GM23338 (cell line): ENCODE data around the gene OR52E1. TPM values are rescaled to one million over a fixed set of nuclear protein-coding genes. Genes with fewer than 3 reads are reported as not detected.
"Not testable (repeated sequence)": the region's sequence is repeated elsewhere in the genome, so short reads cannot be mapped to it uniquely, and the experiment has no call there.

Experiments
- ATAC-seq: fragments of 200-7000 bp; cut with Tn5 transposase; 3 replicates; pipeline ENCODE4 v1.9.1; 2020
- DNase-seq: peaks from one replicate; pipeline ENCODE4 v3.0.0-alpha.2; 2015; ENCODE audit warnings: low spot score
- H2AFZ ChIP-seq: fragments of 200-600 bp; sonication (generic); 2 replicates; pipeline ENCODE4 v1.8.0; 2016; ENCODE audit warnings: antibody characterized with exemption, mild to moderate bottlenecking, moderate library complexity
- H3F3A ChIP-seq: fragments of 200-600 bp; sonication (generic); replicated peaks from 2 replicates; pipeline ENCODE4 v1.8.0; 2017; ENCODE audit warnings: antibody characterized with exemption, mixed run types, low read depth
- H3K27ac ChIP-seq: fragments of 200-600 bp; sonication (generic); 2 replicates; pipeline ENCODE4 v1.6.1; 2016; ENCODE audit warnings: low read depth
- H3K27me3 ChIP-seq: fragments of 200-600 bp; sonication (generic); 2 replicates; pipeline ENCODE4 v1.8.0; 2016; ENCODE audit warnings: mild to moderate bottlenecking, mixed run types, moderate library complexity; ENCODE audit not compliant: insufficient read depth
- H3K36me3 ChIP-seq: fragments of 200-600 bp; sonication (generic); 2 replicates; pipeline ENCODE4 v1.8.0; 2016; ENCODE audit warnings: mild to moderate bottlenecking; ENCODE audit not compliant: insufficient read depth
- H3K4me1 ChIP-seq: fragments of 200-600 bp; sonication (generic); 2 replicates; pipeline ENCODE4 v1.8.0; 2016; ENCODE audit warnings: mild to moderate bottlenecking, moderate library complexity; ENCODE audit not compliant: insufficient read depth
- H3K4me2 ChIP-seq: fragments of 200-600 bp; sonication (generic); 2 replicates; pipeline ENCODE4 v1.7.1; 2017; ENCODE audit warnings: mixed run types
- H3K4me3 ChIP-seq: fragments of 200-600 bp; sonication (generic); 2 replicates; pipeline ENCODE4 v1.6.1; 2016; ENCODE audit warnings: mixed run types
- H3K79me2 ChIP-seq: fragments of 200-600 bp; sonication (generic); replicated peaks from 2 replicates; pipeline ENCODE4 v1.8.0; 2017; ENCODE audit warnings: mild to moderate bottlenecking; ENCODE audit not compliant: insufficient read depth
- H3K9me2 ChIP-seq: fragments of 200-600 bp; sonication (generic); 2 replicates; pipeline ENCODE4 v1.8.0; 2017; ENCODE audit not compliant: insufficient read depth
- H4K20me1 ChIP-seq: fragments of 200-600 bp; sonication (generic); replicated peaks from 2 replicates; pipeline ENCODE4 v1.8.0; 2017; ENCODE audit warnings: mild to moderate bottlenecking; ENCODE audit not compliant: insufficient read depth
- H3K27ac Mint-ChIP-seq: 2 replicates; pipeline ENCODE4 v1.8.0; 2020; ENCODE audit warnings: inconsistent platforms, mild to moderate bottlenecking, moderate library complexity, mixed read lengths
- H3K27me3 Mint-ChIP-seq: 3 replicates; pipeline ENCODE4 v1.8.0; 2022; ENCODE audit warnings: low read depth, mild to moderate bottlenecking, moderate library complexity, mixed read lengths, inconsistent platforms; ENCODE audit not compliant: insufficient read depth, poor library complexity
- H3K36me3 Mint-ChIP-seq: 3 replicates; pipeline ENCODE4 v1.8.0; 2021; ENCODE audit warnings: low read depth, mild to moderate bottlenecking, inconsistent platforms, moderate library complexity, mixed read lengths
- H3K4me1 Mint-ChIP-seq: 3 replicates; pipeline ENCODE4 v1.8.0; 2020; ENCODE audit warnings: mild to moderate bottlenecking, inconsistent platforms, mixed read lengths
- H3K4me3 Mint-ChIP-seq: 3 replicates; pipeline ENCODE4 v1.8.0; 2021; ENCODE audit warnings: moderate library complexity, mild to moderate bottlenecking, inconsistent platforms, mixed read lengths
- H3K9me3 Mint-ChIP-seq: 3 replicates; pipeline ENCODE4 v1.8.0; 2020; ENCODE audit warnings: moderate library complexity, mild to moderate bottlenecking, inconsistent platforms, mixed read lengths
- polyA plus RNA-seq: library from polyadenylated mRNA; unstranded; fragments of >200 nt; fragmentation: Nextera tagmentation; extraction: Ambion mirVana; gene quantifications from 2 replicates; pipeline ENCODE4 v1.2.1, GENCODE V29; 2016
- total RNA-seq: library from RNA; depleted of rRNA; stranded (reverse); fragments of >200 nt; shearing (Covaris generic); gene quantifications from 2 replicates; pipeline ENCODE4 v1.2.3, GENCODE V29; 2014
- TF ChIP-seq, protein P1 (sequence below): fragments of 250-450 bp; sonication (Bioruptor Pico); IDR thresholded peaks from 2 replicates; pipeline ENCODE4 v1.5.0; 2020; ENCODE audit warnings: mild to moderate bottlenecking, moderate library complexity
- TF ChIP-seq, protein P2 (sequence below), 2 experiments: fragments of 200-600 bp in 1 of 2; sonication (generic) in 1 of 2; conservative IDR thresholded peaks; 2 replicates each; pipeline versions ENCODE4 v1.5.1 to v1.6.1; 2016 to 2017; ENCODE audit warnings: antibody characterized with exemption in 2 of 2, low read depth in 2 of 2, mild to moderate bottlenecking in 2 of 2, moderate library complexity in 1 of 2

OR52E1 gene
- total and polyA plus RNA-seq, 2 experiments from 2014 or later: not detected

DNA sequence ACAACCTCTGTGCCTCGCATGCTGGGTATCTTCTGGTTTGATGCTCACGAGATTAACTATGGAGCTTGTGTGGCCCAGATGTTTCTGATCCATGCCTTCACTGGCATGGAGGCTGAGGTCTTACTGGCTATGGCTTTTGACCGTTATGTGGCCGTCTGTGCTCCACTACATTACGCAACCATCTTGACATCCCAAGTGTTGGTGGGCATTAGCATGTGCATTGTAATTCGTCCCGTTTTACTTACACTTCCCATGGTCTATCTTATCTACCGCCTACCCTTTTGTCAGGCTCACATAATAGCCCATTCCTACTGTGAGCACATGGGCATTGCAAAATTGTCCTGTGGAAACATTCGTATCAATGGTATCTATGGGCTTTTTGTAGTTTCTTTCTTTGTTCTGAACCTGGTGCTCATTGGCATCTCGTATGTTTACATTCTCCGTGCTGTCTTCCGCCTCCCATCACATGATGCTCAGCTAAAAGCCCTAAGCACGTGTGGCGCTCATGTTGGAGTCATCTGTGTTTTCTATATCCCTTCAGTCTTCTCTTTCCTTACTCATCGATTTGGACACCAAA is 22.5 kb upstream of the OR52E1 start (continued):
- TF ChIP-seq, protein P1, sequence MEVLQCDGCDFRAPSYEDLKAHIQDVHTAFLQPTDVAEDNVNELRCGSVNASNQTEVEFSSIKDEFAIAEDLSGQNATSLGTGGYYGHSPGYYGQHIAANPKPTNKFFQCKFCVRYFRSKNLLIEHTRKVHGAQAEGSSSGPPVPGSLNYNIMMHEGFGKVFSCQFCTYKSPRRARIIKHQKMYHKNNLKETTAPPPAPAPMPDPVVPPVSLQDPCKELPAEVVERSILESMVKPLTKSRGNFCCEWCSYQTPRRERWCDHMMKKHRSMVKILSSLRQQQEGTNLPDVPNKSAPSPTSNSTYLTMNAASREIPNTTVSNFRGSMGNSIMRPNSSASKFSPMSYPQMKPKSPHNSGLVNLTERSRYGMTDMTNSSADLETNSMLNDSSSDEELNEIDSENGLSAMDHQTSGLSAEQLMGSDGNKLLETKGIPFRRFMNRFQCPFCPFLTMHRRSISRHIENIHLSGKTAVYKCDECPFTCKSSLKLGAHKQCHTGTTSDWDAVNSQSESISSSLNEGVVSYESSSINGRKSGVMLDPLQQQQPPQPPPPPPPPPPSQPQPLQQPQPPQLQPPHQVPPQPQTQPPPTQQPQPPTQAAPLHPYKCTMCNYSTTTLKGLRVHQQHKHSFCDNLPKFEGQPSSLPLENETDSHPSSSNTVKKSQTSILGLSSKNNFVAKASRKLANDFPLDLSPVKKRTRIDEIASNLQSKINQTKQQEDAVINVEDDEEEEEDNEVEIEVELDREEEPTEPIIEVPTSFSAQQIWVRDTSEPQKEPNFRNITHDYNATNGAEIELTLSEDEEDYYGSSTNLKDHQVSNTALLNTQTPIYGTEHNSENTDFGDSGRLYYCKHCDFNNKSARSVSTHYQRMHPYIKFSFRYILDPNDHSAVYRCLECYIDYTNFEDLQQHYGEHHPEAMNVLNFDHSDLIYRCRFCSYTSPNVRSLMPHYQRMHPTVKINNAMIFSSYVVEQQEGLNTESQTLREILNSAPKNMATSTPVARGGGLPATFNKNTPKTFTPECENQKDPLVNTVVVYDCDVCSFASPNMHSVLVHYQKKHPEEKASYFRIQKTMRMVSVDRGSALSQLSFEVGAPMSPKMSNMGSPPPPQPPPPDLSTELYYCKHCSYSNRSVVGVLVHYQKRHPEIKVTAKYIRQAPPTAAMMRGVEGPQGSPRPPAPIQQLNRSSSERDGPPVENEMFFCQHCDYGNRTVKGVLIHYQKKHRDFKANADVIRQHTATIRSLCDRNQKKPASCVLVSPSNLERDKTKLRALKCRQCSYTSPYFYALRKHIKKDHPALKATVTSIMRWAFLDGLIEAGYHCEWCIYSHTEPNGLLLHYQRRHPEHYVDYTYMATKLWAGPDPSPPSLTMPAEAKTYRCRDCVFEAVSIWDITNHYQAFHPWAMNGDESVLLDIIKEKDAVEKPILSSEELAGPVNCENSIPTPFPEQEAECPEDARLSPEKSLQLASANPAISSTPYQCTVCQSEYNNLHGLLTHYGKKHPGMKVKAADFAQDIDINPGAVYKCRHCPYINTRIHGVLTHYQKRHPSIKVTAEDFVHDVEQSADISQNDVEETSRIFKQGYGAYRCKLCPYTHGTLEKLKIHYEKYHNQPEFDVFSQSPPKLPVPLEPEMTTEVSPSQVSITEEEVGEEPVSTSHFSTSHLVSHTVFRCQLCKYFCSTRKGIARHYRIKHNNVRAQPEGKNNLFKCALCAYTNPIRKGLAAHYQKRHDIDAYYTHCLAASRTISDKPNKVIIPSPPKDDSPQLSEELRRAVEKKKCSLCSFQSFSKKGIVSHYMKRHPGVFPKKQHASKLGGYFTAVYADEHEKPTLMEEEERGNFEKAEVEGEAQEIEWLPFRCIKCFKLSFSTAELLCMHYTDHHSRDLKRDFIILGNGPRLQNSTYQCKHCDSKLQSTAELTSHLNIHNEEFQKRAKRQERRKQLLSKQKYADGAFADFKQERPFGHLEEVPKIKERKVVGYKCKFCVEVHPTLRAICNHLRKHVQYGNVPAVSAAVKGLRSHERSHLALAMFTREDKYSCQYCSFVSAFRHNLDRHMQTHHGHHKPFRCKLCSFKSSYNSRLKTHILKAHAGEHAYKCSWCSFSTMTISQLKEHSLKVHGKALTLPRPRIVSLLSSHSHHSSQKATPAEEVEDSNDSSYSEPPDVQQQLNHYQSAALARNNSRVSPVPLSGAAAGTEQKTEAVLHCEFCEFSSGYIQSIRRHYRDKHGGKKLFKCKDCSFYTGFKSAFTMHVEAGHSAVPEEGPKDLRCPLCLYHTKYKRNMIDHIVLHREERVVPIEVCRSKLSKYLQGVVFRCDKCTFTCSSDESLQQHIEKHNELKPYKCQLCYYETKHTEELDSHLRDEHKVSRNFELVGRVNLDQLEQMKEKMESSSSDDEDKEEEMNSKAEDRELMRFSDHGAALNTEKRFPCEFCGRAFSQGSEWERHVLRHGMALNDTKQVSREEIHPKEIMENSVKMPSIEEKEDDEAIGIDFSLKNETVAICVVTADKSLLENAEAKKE: 0 out of 2 replicates have a peak, but pooled peaks have one; percentile 9

DNA sequence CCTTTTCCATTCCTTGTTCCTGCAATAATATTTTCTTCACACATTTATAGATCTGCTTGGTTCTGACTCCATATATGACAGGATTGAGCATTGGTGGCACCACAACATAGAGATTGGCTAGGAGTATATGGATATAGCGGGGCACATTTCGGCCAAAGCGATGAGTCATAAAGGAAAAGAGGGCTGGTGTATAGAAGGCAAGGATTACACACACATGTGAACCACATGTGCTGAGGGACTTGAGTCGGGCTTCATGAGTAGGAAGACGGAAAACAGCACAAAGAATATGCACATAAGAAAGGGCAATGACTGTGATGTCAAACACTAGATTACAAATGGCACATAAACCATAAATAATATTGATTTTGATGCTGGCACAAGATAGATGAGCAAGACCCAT is 10.7 kb upstream of the OR52E1 start:
- not testable (repeated sequence) for H2AFZ ChIP-seq, H3K36me3 Mint-ChIP-seq, H3K4me2 ChIP-seq, H3K9me3 Mint-ChIP-seq, H4K20me1 ChIP-seq, H3K4me1 ChIP-seq, DNase-seq, H3K79me2 ChIP-seq, H3K27me3 ChIP-seq, H3K27ac Mint-ChIP-seq, ATAC-seq, H3F3A ChIP-seq, H3K27me3 Mint-ChIP-seq, H3K4me3 ChIP-seq, H3K36me3 ChIP-seq, H3K4me1 Mint-ChIP-seq, H3K27ac ChIP-seq, H3K4me3 Mint-ChIP-seq, H3K9me2 ChIP-seq

DNA sequence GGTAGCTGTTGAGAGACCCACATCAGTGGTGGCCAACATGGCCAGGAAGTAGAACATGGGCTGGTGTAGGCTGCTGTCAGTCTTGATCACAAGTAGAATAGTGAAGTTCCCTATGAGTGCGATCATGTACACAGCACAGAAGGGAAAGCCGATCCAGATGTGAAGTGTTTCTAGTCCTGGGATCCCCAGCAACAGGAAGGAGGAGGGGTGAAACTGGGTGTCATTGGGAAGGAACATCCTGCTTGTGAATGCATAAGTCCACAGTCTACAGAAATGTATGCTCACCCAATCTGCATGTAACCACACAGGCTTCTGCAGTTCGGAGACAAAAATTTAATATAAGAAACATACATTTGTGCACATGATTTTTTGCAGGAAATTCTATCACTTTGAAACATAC is 10.0 kb upstream of the OR52E1 start, which contains the start of gene OR52E2:
Gene OR52E2 (minus strand): TSS at position 237 of the 400 bp plus-strand sequence. CDS start 0 bp downstream, at position 237.
- DNase-seq: no peak
- no peak within 1 kb of the TSS for H3K4me3 Mint-ChIP-seq
- TF ChIP-seq, protein P2, sequence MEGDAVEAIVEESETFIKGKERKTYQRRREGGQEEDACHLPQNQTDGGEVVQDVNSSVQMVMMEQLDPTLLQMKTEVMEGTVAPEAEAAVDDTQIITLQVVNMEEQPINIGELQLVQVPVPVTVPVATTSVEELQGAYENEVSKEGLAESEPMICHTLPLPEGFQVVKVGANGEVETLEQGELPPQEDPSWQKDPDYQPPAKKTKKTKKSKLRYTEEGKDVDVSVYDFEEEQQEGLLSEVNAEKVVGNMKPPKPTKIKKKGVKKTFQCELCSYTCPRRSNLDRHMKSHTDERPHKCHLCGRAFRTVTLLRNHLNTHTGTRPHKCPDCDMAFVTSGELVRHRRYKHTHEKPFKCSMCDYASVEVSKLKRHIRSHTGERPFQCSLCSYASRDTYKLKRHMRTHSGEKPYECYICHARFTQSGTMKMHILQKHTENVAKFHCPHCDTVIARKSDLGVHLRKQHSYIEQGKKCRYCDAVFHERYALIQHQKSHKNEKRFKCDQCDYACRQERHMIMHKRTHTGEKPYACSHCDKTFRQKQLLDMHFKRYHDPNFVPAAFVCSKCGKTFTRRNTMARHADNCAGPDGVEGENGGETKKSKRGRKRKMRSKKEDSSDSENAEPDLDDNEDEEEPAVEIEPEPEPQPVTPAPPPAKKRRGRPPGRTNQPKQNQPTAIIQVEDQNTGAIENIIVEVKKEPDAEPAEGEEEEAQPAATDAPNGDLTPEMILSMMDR (conservative IDR thresholded peaks at IDR 0.05; ENCODE audit: low read depth in 2 of 2): no peak

More for the DNA sequence above, 10.0 kb upstream of the OR52E1 start, which contains the start of gene OR52E2:
- H3K36me3 ChIP-seq: no peaks in the 10 kb centered on the region
- no peak within 1 kb of the TSS for H3K4me2 ChIP-seq
- H3K79me2 ChIP-seq: no peaks in the 10 kb centered on the region
- H3K27me3 ChIP-seq: no peaks in the 10 kb centered on the region
- H3K4me3 ChIP-seq: no peak within 1 kb of the TSS
- H3K4me1 Mint-ChIP-seq: no peaks in the 10 kb centered on the region
- peaks cover 2% of the 10 kb centered on the region for H3K27me3 Mint-ChIP-seq
- H3K9me3 Mint-ChIP-seq: no peaks in the 10 kb centered on the region
- H3K27ac Mint-ChIP-seq: 0 out of 2 replicates have a peak within 1 kb of the TSS, but pooled peaks have one; percentile 19
- no peaks in the 10 kb centered on the region for H3K36me3 Mint-ChIP-seq
- no peaks in the 10 kb centered on the region for H3K9me2 ChIP-seq
- no peak for ATAC-seq
- H3K4me1 ChIP-seq: no peaks in the 10 kb centered on the region
- H3F3A ChIP-seq: no peaks in the 10 kb centered on the region
- no peak within 1 kb of the TSS for H2AFZ ChIP-seq
- H4K20me1 ChIP-seq: no peaks in the 10 kb centered on the region
- no peak within 1 kb of the TSS for H3K27ac ChIP-seq
